T-helper 22 cell (primary cell): ENCODE data around the gene KATNBL1.
"Not testable (repeated sequence)": the region's sequence is repeated elsewhere in the genome, so short reads cannot be mapped to it uniquely, and the experiment has no call there.

Source experiments
- DNase-seq: peaks from one replicate; pipeline ENCODE4 v3.0.0-alpha.2; 2020; ENCODE audit warnings: low read depth

KATNBL1 gene

DNA sequence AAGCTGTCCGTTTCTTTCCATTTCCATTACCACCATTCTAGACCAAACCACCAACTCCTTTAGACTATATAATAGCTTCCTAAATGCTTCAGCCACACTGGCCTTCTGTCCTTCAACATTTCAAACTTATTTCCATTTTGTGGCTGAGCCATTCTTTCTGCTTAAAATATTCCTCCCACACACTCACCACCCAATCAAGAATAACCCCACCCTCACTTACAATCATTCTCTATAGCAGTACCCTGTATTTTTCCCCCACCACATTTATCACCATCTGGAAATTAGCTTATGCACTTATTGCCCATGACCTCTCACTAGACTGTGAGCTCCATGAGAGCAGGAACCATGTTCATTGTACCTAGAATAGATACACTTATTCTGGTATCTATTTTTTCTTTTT, 6.6 kb downstream of the KATNBL1 start:
- DNase-seq: no peak

- DNase-seq: not testable (repeated sequence)
Measured at GRCh38 chr15:34193272-34193671, 16.6 kb downstream of the KATNBL1 start.

DNA sequence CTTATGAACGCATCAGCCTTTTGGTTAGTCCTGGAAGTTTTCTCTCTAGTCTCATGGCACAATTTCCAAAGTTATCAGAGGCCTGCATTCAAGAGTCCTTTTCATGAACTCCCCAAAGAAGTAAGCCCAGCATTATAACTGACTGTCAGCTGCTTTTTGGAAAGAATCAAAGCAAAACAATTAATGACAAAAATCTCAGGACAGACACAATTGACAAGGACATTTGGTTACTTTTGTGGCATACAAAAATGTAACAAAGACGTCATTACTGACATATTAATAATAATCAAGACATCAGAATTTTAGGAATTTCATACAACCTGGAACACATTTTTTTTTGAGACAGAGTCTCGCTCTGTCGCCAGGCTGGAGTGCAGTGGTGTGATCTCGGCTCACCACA, 21.2 kb downstream of the KATNBL1 start:
- DNase-seq: no peak

DNA sequence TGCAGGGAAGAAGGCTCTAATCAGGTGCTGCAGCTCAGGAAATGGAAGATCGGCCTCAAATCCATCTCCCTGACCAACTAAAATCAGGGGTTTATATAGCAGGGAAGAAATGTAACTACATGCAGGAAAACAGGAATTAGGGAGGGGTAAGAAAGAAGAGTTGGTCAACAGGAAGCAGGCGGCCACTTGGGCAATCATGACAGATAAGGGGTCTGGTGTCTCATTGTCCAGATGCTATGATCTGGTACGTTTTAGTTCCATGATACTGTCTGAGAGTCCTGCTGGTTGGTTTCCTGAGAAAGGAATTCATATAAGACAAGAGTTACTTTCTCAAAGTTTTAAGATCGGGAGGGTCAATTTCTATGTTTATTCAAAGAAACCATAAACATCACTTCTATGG, 24.2 kb downstream of the KATNBL1 start:
- no peak for DNase-seq

DNA sequence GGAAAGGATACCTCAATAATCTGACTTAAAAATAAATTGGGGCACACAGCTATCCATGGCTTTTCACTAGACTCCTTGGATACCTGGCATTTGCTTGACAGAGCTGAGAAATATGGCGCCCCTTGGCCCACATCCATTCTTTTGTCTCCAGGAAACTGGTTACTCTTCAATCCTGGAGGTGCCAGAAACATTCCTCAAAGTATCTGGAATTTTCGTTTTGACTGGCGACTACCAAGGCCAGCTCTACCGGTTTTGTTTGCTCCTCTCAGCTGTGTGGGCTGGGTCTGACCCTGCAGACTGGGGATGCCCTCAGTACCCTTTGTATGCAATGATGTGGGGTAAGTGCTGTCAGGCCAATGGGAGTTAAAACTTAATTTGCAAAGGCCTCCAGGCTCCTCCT, 27.0 kb downstream of the KATNBL1 start:
- DNase-seq: no peak

DNA sequence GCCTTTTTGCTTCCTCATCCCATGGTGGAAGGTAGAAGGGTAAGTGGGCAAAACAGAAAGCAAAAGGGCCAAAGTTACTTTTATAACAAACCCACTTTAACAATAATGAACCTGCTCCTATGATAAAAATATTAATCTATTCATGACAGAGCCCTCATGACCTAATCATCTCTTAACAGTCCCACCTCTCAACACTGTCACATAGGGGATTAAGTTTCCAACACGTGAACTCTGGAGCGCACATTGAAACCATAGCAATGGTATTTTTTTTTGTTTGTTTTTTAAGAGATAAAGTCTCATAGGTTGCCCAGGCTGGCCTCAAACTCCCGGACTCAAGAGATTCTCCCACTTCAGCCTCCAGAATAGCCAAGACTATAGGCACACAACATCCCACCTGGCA, 30.7 kb downstream of the KATNBL1 start:
- DNase-seq: no peak

DNA sequence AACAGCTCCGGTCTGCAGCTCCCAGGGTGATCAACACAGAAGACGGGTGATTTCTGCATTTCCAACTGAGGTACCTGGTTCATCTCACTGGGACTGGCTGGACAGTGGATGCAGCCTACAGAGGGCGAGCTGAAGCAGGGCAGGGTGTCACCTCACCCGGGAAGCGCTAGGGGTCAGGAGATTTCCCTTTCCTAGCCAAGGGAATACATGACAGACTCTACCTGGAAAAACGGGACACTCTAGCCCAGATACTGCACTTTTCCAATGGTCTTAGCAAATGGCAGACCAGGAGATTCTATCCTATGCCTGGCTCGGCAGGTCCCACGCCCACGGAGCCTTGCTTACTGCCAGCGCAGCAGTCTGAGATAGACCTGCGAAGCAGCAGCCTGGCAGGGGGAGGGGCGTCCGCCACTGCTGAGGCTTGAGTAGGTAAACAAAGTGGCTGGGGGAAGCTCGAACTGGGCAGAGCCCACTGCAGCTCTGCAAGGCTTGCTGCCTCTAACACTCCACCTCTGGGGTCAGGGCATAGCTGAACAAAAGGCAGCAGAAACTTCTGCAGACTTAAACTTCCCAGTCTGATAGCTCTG, 43.8 kb downstream of the KATNBL1 start:
- not testable (repeated sequence) for DNase-seq

GRCh38 chr15:34161329-34161963, 48.5 kb downstream of the KATNBL1 start:
- no peak for DNase-seq

- DNase-seq: no peak
Measured at GRCh38 chr15:34160735-34161134, 49.2 kb downstream of the KATNBL1 start.

DNA sequence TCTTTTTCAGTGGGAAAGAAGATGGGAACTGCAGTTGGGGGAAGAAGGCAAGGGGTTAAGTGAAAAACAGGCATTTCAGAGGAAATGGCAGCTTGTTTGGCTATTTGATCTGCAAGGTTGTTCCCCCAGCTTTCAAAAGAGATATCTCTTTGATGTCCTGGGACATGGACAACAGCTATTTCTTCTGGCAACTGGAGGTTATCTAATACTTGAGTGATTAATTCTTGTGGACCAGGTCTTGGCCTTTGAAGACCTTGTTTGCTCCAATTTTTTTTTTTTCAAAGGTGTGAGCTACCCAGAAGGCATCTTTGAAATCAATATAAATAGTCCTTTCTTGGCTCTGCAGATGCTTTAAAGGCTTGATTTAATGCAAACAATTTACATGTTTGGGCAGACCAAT, 51.5 kb downstream of the KATNBL1 start:
- no peak for DNase-seq

- DNase-seq: no peak
Measured at GRCh38 chr15:34155859-34156258, 54.0 kb downstream of the KATNBL1 start.

- no peak for DNase-seq
Measured at GRCh38 chr15:34154725-34155204, 55.1 kb downstream of the KATNBL1 start.

- no peak for DNase-seq
Measured at GRCh38 chr15:34147371-34148140, 62.3 kb downstream of the KATNBL1 start.

DNA sequence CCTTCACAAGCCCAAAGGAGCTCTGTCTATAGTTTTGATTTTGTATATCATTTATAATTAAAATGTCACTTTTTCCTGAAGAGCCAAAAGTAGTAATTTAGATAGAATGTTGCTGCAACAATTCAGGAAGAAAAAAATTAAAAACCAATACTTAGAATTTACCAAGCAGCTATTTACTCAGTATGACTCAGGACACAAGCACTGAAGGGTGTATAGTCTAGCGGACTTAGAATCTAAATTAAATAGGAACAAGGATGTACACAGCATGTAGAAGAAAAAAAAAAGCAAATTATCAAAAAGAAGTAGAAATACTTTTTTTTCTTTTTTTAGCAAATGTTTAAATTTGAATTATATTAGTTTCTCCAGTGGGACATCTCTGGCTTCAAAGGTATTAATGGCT, 76.4 kb downstream of the KATNBL1 start:
- no peak for DNase-seq

GRCh38 chr15:34132881-34133280, 77.0 kb downstream of the KATNBL1 start:
- no peak for DNase-seq

DNA sequence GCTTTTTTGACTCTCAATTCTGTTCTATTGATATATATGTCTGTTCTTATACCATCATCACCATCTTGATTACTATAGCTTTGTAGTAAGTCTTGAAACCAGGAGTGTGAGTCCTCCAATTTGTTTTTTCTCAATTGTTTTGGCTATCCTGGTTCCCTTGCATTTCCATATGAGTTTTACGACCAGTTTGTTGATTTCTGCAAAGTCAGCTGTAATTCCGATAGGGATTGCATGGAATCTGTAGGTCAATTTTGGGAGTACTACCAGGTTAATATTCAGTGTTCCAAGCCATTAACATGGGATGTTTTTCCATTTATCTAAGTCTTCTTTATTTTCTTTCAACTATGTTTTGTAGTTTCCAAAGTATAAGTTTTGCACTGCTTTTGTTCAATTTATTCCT, 81.0 kb downstream of the KATNBL1 start:
- DNase-seq: no peak

DNA sequence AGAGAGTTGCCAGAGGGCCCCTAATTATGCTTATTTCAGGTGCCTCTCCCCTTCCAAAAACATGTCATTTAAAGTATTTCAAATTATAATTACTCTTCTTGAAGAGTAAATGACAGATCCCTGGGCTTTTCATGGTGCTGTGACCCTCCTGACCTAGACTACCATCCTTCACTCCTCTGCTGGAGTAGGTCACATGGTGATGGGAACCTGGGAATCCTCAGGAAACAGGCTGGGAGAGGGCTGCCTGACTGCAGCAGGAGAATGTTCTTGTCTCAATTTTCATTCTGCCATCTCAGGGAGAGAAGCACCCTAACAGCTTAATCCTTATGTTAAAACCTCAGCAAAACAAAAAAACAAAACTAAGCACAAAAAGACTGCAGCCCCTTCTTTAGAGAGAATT, 83.4 kb downstream of the KATNBL1 start:
- no peak for DNase-seq

- DNase-seq: no peak
Measured at GRCh38 chr15:34125945-34126344, 84.0 kb downstream of the KATNBL1 start.

GRCh38 chr15:34124651-34125050, 85.2 kb downstream of the KATNBL1 start:
- no peak for DNase-seq

GRCh38 chr15:34122771-34123183, 87.1 kb downstream of the KATNBL1 start:
- DNase-seq: no peak

- DNase-seq: not testable (repeated sequence)
Measured at GRCh38 chr15:34121786-34122185, 88.1 kb downstream of the KATNBL1 start.

DNA sequence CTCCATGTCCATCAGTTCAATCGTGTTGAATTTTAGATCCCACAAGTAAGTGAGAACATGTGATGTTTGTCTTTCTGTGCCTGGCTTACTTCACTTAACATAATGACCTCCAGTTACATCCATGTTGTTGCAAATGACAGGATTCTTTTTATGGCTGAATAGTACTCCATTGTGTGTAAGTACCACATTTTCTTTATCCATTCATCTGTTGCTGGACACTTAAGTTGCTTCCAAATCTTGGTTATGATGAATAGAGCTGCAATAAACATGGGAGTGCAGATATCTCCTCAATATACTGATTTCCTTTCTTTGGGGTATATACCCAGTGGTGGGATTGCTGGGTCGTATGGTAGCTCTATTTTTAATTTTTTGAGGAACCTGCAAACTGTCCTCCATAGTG, 89.5 kb downstream of the KATNBL1 start:
- DNase-seq: not testable (repeated sequence)

GRCh38 chr15:34119291-34119690, 90.6 kb downstream of the KATNBL1 start:
- no peak for DNase-seq
